DMS114 treated with DMSO at 0.1 percent for 48 hours (cell line): ENCODE results near the gene RERE.

Experiments
- DNase-seq: peaks from one replicate; lab custom pipeline; 2025; ENCODE audit not compliant: unreplicated experiment; lab: John Stamatoyannopoulos, UW

RERE gene

GRCh38 chr1:8358241-8358896 lies 459.1 kb downstream of the RERE start:
- DNase-seq, result no peak

- DNase-seq, result no peak
These were observed 459.9 kb downstream of the RERE start for GRCh38 chr1:8357329-8358101.

GRCh38 chr1:8356256-8357209 lies 460.9 kb downstream of the RERE start:
- DNase-seq, result no peak

- no peak for DNase-seq
These were observed 461.8 kb downstream of the RERE start for GRCh38 chr1:8355439-8356255.

GRCh38 chr1:8354038-8354437 lies 463.4 kb downstream of the RERE start:
- no peak for DNase-seq

GRCh38 chr1:8352886-8353785 lies 464.3 kb downstream of the RERE start:
- no peak for DNase-seq

- DNase-seq, result no peak
These were observed 465.0 kb downstream of the RERE start for GRCh38 chr1:8352471-8352845.

GRCh38 chr1:8351693-8352470 lies 465.6 kb downstream of the RERE start:
- DNase-seq, result no peak

GRCh38 chr1:8350914-8351684 lies 466.3 kb downstream of the RERE start:
- DNase-seq, result no peak

DNA sequence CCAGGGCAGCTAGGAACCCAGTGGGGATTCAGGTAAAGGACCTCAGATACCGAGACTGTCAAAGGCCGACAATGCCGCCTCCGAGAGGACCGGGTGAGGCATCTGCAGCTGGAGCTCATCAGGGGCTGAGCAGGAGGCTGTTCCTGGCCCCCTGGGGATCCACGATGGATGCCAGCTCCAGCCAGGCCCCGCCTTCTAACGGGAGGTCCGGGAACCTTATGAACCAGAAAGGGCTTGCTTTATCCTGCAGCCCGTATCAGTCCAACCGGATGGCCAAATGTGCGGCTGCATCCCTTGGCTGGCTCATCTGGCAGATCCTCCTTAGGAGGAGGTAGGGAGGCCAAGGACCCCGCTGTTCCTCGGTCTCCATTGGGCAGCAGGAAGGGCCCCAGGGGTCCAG lies 467.5 kb downstream of the RERE start:
- DNase-seq, result no peak

GRCh38 chr1:8349473-8349865 lies 468.0 kb downstream of the RERE start:
- no peak for DNase-seq

DNA sequence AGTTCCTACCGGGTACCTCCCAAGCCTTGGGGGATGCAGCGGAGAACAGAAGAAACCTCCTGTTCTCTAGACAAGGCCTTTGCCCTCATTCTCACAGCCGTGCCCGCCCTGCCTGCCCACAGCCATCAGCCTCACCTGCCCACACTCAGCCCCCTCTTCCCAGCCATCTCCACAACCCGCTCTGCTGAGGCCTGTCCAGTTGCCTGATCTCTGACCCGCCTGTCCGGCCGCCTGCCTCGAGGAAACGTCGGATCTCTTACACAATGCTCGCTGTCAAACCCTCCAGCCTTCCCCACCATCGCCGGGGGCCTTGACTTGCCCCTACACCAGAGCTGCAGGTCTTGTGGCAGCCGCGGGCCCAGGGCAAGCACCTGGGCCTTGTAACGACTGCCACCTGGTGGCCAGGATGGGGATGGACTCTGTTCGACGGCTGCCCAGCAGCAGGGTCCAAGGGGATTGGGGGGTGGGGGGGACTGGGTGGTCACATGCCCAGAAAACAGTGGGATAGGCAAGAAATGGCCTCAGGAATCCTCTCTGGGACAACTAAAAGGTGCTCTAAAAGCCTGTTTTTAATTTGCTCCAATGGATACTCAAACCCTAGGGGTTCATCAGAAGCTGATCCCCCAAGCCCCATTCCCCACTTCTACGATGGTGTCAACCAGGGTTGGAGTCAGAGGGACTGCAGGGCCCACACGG lies 468.5 kb downstream of the RERE start:
- peak; percentile 45 for DNase-seq

DNA sequence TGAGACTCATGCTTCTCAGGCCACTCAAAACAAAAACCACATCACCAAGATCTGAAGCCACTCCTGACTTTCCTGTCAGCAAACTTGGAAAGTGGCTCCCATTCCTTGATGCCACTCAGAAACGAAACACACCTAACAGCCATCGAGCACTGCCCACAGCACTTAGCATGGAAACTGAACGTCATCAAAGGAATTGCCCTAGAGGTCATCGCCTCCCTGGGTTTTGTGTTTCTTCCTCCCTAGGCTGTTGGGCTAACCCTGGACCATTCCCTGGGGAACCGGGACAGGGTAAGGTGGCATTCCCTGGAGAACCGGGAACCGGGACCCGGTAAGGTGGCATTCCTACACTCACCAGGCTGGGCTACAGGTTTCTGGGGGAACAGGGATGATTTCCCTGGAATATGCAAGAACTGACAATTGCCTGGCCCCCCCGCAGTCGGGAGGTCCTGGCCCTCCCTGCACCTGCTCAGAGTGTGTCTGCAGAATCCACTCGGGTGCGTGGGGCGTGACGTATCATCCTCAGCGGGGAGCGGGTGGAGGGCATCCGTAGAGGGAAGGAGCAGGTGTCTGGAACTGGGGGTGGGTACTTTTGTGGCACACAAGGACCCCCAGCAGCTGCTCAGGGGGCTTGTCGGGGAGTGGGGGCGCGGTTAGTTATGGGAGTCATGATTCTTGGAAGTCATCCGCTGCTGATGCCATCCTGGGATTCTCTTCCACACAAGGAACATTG lies 469.2 kb downstream of the RERE start:
- DNase-seq, result no peak

GRCh38 chr1:8347635-8348034 lies 469.8 kb downstream of the RERE start:
- DNase-seq, result no peak

DNA sequence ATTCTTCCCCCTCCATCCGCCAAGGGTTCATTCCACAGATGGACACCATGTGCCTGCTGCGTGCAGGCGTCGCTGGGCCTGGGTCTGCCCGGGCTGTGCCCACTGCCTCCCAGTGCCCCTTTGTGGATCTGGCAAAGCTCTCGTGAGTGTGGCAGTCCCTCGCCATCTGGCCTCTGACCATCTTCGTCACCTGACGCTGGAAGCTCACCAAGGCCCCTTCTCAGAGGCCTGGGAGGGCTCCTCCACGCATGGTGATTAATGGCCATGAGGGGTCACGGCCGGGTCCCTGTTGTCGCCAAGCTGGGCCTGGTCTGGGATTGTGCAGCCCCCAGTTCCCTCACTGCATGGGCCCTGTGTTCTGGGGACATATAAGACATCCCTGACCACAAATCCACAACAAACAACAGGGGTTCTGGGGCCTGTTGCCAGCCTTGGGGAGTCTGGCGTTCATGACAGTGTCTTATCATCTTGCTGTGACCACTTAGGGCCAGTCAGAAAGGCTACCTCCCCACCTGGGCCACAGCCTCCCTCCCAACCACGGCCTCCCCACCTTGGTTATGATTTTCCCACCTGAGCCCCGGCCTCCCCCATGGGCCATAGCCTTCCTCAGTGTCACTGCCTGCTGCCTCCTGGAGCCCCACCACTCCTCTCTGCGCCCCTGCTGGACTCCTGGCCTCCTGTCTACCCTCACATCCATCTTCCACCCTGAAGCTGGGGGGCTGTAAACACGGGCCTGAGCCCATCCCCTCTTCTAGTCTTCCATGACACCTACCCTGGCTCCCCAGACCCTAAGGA lies 471.6 kb downstream of the RERE start:
- DNase-seq, result no peak

DNA sequence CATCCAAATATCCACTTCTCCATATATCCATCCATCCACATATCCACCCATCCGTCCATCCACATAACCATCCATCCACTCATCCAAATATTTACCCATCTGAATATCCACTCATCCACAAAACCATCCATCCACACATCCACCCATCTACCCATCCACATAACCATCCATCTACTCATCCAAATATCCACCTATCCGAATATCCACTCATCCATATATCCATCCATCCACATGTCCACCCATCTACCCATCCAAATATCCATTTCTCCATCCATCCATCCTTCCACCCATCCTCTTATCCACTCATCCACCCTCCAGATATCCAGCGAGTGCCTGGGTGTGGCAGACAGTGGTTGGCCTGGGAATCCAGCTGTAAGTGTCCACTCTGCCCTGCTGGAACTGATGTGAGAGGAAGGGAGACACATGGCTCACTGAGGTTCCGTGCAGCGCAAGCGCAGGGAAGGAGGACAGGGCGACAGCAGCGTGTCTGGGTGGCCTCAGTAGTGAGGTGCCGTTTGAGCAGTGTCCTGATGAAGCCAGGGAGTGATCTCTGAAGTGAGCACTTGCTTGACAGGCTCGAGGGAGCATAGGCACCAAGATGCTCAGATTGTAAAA lies 472.4 kb downstream of the RERE start:
- DNase-seq, result no peak
